Mucosa of stomach (tissue), 1 donor: ENCODE data around the gene DDX27.

Experiments used
- H3K27me3 ChIP-seq: one replicate; pipeline ENCODE4 v1.7.0; 2013; ENCODE audit warnings: mild to moderate bottlenecking, low read length; ENCODE audit not compliant: control insufficient read depth, insufficient read depth
- H3K36me3 ChIP-seq: one replicate; pipeline ENCODE4 v1.7.0; 2013; ENCODE audit warnings: low read length; ENCODE audit not compliant: control insufficient read depth, insufficient read depth
- H3K4me1 ChIP-seq: one replicate; pipeline ENCODE4 v1.7.0; 2013; ENCODE audit warnings: mild to moderate bottlenecking, low read length; ENCODE audit not compliant: control insufficient read depth, insufficient read depth
- H3K4me3 ChIP-seq: one replicate; pipeline ENCODE4 v1.7.0; 2013; ENCODE audit warnings: low read length
- H3K9ac ChIP-seq: one replicate; pipeline ENCODE4 v1.7.0; 2013; ENCODE audit warnings: mild to moderate bottlenecking, low read length, moderate library complexity
- H3K9me3 ChIP-seq: one replicate; pipeline ENCODE4 v1.7.0; 2013; ENCODE audit warnings: mild to moderate bottlenecking, low read length, moderate library complexity; ENCODE audit not compliant: control insufficient read depth
- donor health status: Pancreatic carcinoma.

DDX27 gene

GRCh38 chr20:49234831-49235230, 15.6 kb downstream of the DDX27 start:
- Histone ChIP-seq H3K4me3 (no peak overlapping the region), H3K36me3 (peaks cover 32% of the 10 kb centered on the region), H3K9me3 (no peaks in the 10 kb centered on the region), H3K4me1 (no peaks in the 10 kb centered on the region), H3K27me3 (no peaks in the 10 kb centered on the region), H3K9ac (no peak overlapping the region)

GRCh38 chr20:49236301-49236700, 17.1 kb downstream of the DDX27 start:
- H3K27me3 ChIP-seq: no peaks in the 10 kb centered on the region
- H3K4me1 ChIP-seq: no peaks in the 10 kb centered on the region
- H3K9me3 ChIP-seq: no peaks in the 10 kb centered on the region
- no peak overlapping the region for H3K4me3 ChIP-seq
- H3K9ac ChIP-seq: no peak overlapping the region
- peaks cover 22% of the 10 kb centered on the region for H3K36me3 ChIP-seq

GRCh38 chr20:49237531-49237930, 18.3 kb downstream of the DDX27 start:
- Histone ChIP-seq H3K36me3 (peaks cover 21% of the 10 kb centered on the region), H3K9me3 (no peaks in the 10 kb centered on the region), H3K4me3 (no peak overlapping the region), H3K27me3 (no peaks in the 10 kb centered on the region), H3K4me1 (no peaks in the 10 kb centered on the region), H3K9ac (no peak overlapping the region)

GRCh38 chr20:49245921-49246740, 26.9 kb downstream of the DDX27 start:
- no peak overlapping the region for H3K9ac ChIP-seq
- no peaks in the 10 kb centered on the region for H3K27me3 ChIP-seq
- peaks cover 19% of the 10 kb centered on the region for H3K36me3 ChIP-seq
- H3K9me3 ChIP-seq: no peaks in the 10 kb centered on the region
- no peak overlapping the region for H3K4me3 ChIP-seq
- peaks cover 6% of the 10 kb centered on the region for H3K4me1 ChIP-seq

- Histone ChIP-seq H3K4me1 (peaks cover 6% of the 10 kb centered on the region), H3K27me3 (no peaks in the 10 kb centered on the region), H3K4me3 (no peak overlapping the region), H3K9me3 (no peaks in the 10 kb centered on the region), H3K9ac (no peak overlapping the region), H3K36me3 (peaks cover 19% of the 10 kb centered on the region)
Observed at GRCh38 chr20:49247169-49247723, 28.0 kb downstream of the DDX27 start.

- Histone ChIP-seq H3K27me3 (no peaks in the 10 kb centered on the region), H3K9ac (no peak overlapping the region), H3K4me3 (no peak overlapping the region), H3K4me1 (peaks cover 6% of the 10 kb centered on the region), H3K9me3 (no peaks in the 10 kb centered on the region), H3K36me3 (peaks cover 19% of the 10 kb centered on the region)
Observed at GRCh38 chr20:49247792-49248191, 28.6 kb downstream of the DDX27 start.

GRCh38 chr20:49248301-49248700, 29.1 kb downstream of the DDX27 start:
- no peaks in the 10 kb centered on the region for H3K9me3 ChIP-seq
- H3K9ac ChIP-seq: no peak overlapping the region
- H3K4me3 ChIP-seq: no peak overlapping the region
- H3K4me1 ChIP-seq: peaks cover 6% of the 10 kb centered on the region
- H3K27me3 ChIP-seq: no peaks in the 10 kb centered on the region
- H3K36me3 ChIP-seq: peaks cover 16% of the 10 kb centered on the region

GRCh38 chr20:49248879-49249665, 29.9 kb downstream of the DDX27 start:
- Histone ChIP-seq H3K4me3 (no peak overlapping the region), H3K36me3 (peaks cover 12% of the 10 kb centered on the region), H3K9me3 (no peaks in the 10 kb centered on the region), H3K27me3 (no peaks in the 10 kb centered on the region), H3K9ac (no peak overlapping the region), H3K4me1 (peaks cover 6% of the 10 kb centered on the region)

- peaks cover 23% of the 10 kb centered on the region for H3K36me3 ChIP-seq
- no peaks in the 10 kb centered on the region for H3K9me3 ChIP-seq
- H3K4me1 ChIP-seq: peaks cover 5% of the 10 kb centered on the region
- H3K4me3 ChIP-seq: no peak overlapping the region
- H3K9ac ChIP-seq: no peak overlapping the region
- no peaks in the 10 kb centered on the region for H3K27me3 ChIP-seq
Observed at GRCh38 chr20:49252556-49253350, 33.5 kb downstream of the DDX27 start.

GRCh38 chr20:49256261-49256660, 37.0 kb downstream of the DDX27 start:
- Histone ChIP-seq H3K9ac (no peak overlapping the region), H3K27me3 (no peaks in the 10 kb centered on the region), H3K9me3 (no peaks in the 10 kb centered on the region), H3K4me3 (no peak overlapping the region), H3K4me1 (no peaks in the 10 kb centered on the region), H3K36me3 (peaks cover 10% of the 10 kb centered on the region)

- Histone ChIP-seq H3K4me3 (no peak overlapping the region), H3K36me3 (peaks cover 11% of the 10 kb centered on the region), H3K4me1 (no peaks in the 10 kb centered on the region), H3K27me3 (no peaks in the 10 kb centered on the region), H3K9me3 (no peaks in the 10 kb centered on the region), H3K9ac (no peak overlapping the region)
Observed at GRCh38 chr20:49259284-49259683, 40.1 kb downstream of the DDX27 start.
